SK-N-SH (cell line): ENCODE data around the gene PAN2. TPM values are rescaled to one million over a fixed set of nuclear protein-coding genes. Genes with fewer than 3 reads are reported as not detected.

Experiments used
- CTCF ChIA-PET: fragments of 300-600, 350-600 bp; formaldehyde crosslinking; extraction: SDS; loops from one replicate; lab custom pipeline; 2021; lab: Yijun Ruan, JAX
- POLR2A ChIA-PET: fragments of 350-600 bp; sonication (Branson Sonifier 250); formaldehyde crosslinking; extraction: SDS; loops from one replicate; lab custom pipeline; 2020; ENCODE audit warnings: antibody characterized with exemption, inconsistent platforms; lab: Yijun Ruan, JAX
- DNase-seq: peaks from one replicate; pipeline ENCODE4 v3.0.0; 2012
- H2AFZ ChIP-seq: fragments of 200-600 bp; sonication (generic); 2 replicates; pipeline ENCODE4 v1.8.1; 2016; ENCODE audit warnings: antibody characterized with exemption, mild to moderate bottlenecking, low read depth
- H3F3A ChIP-seq: fragments of 200-600 bp; sonication (generic); replicated peaks from 2 replicates; pipeline ENCODE3; 2016; ENCODE audit warnings: antibody characterized with exemption, mild to moderate bottlenecking; ENCODE audit not compliant: insufficient read depth
- H3K27ac ChIP-seq, 2 experiments: fragments of 200-500 bp in 1 of 2; fragments of 200-600 bp in 1 of 2; sonication (Bioruptor generic) in 1 of 2; sonication (generic), shearing (Covaris generic) in 1 of 2; 2 replicates each; pipeline versions ENCODE4 v1.5.1 to v1.6.1; 2014 to 2016; ENCODE audit warnings: low read depth in 2 of 2, inconsistent platforms in 1 of 2, low read length in 1 of 2, mild to moderate bottlenecking in 1 of 2, mixed read lengths in 1 of 2
- H3K27me3 ChIP-seq: fragments of 200-600 bp; sonication (generic), shearing (Covaris generic); 2 replicates; pipeline ENCODE4 v1.6.1; 2016; ENCODE audit warnings: mixed run types; ENCODE audit not compliant: insufficient read depth
- H3K36me3 ChIP-seq, 2 experiments: fragments of 200-500 bp in 1 of 2; fragments of 200-600 bp in 1 of 2; sonication (Bioruptor generic) in 1 of 2; sonication (generic) in 1 of 2; replicated peaks in 1 of 2; 2 replicates each; pipeline versions ENCODE3 to v1.5.1; 2014 to 2016; ENCODE audit warnings: low read length in 1 of 2, mild to moderate bottlenecking in 1 of 2; ENCODE audit not compliant: insufficient read depth in 2 of 2, control insufficient read depth in 1 of 2
- H3K4me1 ChIP-seq, 2 experiments: fragments of 200-500 bp in 1 of 2; fragments of 200-600 bp in 1 of 2; sonication (Bioruptor generic) in 1 of 2; sonication (generic), shearing (Covaris generic) in 1 of 2; 2 replicates each; pipeline versions ENCODE4 v1.5.1 to v1.6.1; 2014 to 2016; ENCODE audit warnings: low read depth in 1 of 2, low read length in 1 of 2, mixed run types in 1 of 2; ENCODE audit not compliant: insufficient read depth in 2 of 2, control insufficient read depth in 1 of 2
- H3K4me2 ChIP-seq: fragments of 200-600 bp; sonication (generic), shearing (Covaris generic); 2 replicates; pipeline ENCODE4 v1.6.1; 2017; ENCODE audit warnings: mixed run types
- H3K4me3 ChIP-seq, 2 experiments: fragments of 200-500 bp in 1 of 2; fragments of 200-600 bp in 1 of 2; sonication (Bioruptor generic) in 1 of 2; sonication (generic), shearing (Covaris generic) in 1 of 2; 2 replicates each; pipeline versions ENCODE4 v1.5.1 to v1.8.1; 2014 to 2016; ENCODE audit warnings: low read depth in 2 of 2, inconsistent platforms in 1 of 2, low read length in 1 of 2, mild to moderate bottlenecking in 1 of 2, mixed read lengths in 1 of 2, moderate library complexity in 1 of 2
- H3K79me2 ChIP-seq: fragments of 200-600 bp; sonication (generic); 2 replicates; pipeline ENCODE4 v1.8.1; 2017; ENCODE audit warnings: mild to moderate bottlenecking; ENCODE audit not compliant: insufficient read depth
- H3K9ac ChIP-seq: fragments of 200-600 bp; sonication (generic); 2 replicates; pipeline ENCODE4 v1.6.1; 2017; ENCODE audit warnings: mixed run types
- H3K9me2 ChIP-seq: fragments of 200-600 bp; sonication (generic); 2 replicates; pipeline ENCODE4 v1.6.1; 2017; ENCODE audit warnings: mixed run types
- H3K9me3 ChIP-seq: fragments of 200-600 bp; sonication (generic); 2 replicates; pipeline ENCODE4 v1.6.1; 2017; ENCODE audit warnings: mixed run types, mild to moderate bottlenecking, moderate library complexity
- H4K20me1 ChIP-seq: fragments of 200-600 bp; sonication (generic); 2 replicates; pipeline ENCODE4 v1.6.1; 2017; ENCODE audit warnings: mild to moderate bottlenecking, mixed run types; ENCODE audit not compliant: insufficient read depth
- EZH2phosphoT487 ChIP-seq: fragments of 200-600 bp; sonication (generic); IDR thresholded peaks from 2 replicates; pipeline ENCODE4 v1.6.1; 2017; ENCODE audit warnings: low read depth, mixed run types, mild to moderate bottlenecking, antibody characterized with exemption, moderate library complexity, borderline replicate concordance
- FOSL2 ChIP-seq: IDR thresholded peaks from 2 replicates; pipeline ENCODE4 v1.4.0; 2012; ENCODE audit warnings: low read depth, mild to moderate bottlenecking, moderate library complexity, borderline replicate concordance
- FOXM1 ChIP-seq: IDR thresholded peaks from 2 replicates; pipeline ENCODE4 v1.4.0; 2012; ENCODE audit warnings: low read depth, mild to moderate bottlenecking
- GABPA ChIP-seq: IDR thresholded peaks from 2 replicates; pipeline ENCODE4 v1.4.0; 2012; ENCODE audit warnings: low read depth, mild to moderate bottlenecking
- GATA2 ChIP-seq: sonication (generic); formaldehyde crosslinking; IDR thresholded peaks from 2 replicates; pipeline ENCODE4 v1.5.0; 2020; ENCODE audit warnings: mild to moderate bottlenecking, missing genetic modification reagents
- MXI1 ChIP-seq: IDR thresholded peaks from 2 replicates; pipeline ENCODE4 v1.6.1; 2012; ENCODE audit warnings: mild to moderate bottlenecking, low read depth, low read length, improper control_type of control experiment
- NRF1 ChIP-seq: IDR thresholded peaks from 2 replicates; pipeline ENCODE4 v1.6.1; 2012; ENCODE audit warnings: low read depth, mild to moderate bottlenecking, low read length
- POLR2AphosphoS5 ChIP-seq: IDR thresholded peaks from 2 replicates; pipeline ENCODE4 v1.6.1; 2012; ENCODE audit warnings: low read depth, low read length
- RAD21 ChIP-seq: IDR thresholded peaks from 2 replicates; pipeline ENCODE4 v1.6.1; 2012; ENCODE audit warnings: mild to moderate bottlenecking, low read length
- TAF1 ChIP-seq: IDR thresholded peaks from 2 replicates; pipeline ENCODE4 v1.6.1; 2012; ENCODE audit warnings: low read depth, mild to moderate bottlenecking, low read length, moderate library complexity, borderline replicate concordance
- ZBTB33 ChIP-seq: IDR thresholded peaks from 2 replicates; pipeline ENCODE4 v1.4.0; 2012; ENCODE audit warnings: low read depth, borderline replicate concordance
- WGBS: methylation state at CpG from one replicate; pipeline ENCODE4 v1.1.6; 2017; ENCODE audit warnings: low lambda C conversion rate; 5-methylcytosine and 5-hydroxymethylcytosine counted together
- polyA plus RNA-seq, 3 experiments: library from polyadenylated mRNA; depleted of rRNA; stranded (reverse); fragments of >200 nt; gene quantifications; 2 replicates each; pipeline ENCODE4 v1.2.3, GENCODE V29; 2012
- TF ChIP-seq, protein P1 (sequence below): IDR thresholded peaks from 2 replicates; pipeline ENCODE4 v1.6.1; 2012; ENCODE audit warnings: mild to moderate bottlenecking, low read depth, low read length, moderate library complexity
- TF ChIP-seq, protein P2 (sequence below): fragments of 150-350 bp; IDR thresholded peaks from 2 replicates; pipeline ENCODE4 v1.6.1; 2016; ENCODE audit warnings: mild to moderate bottlenecking, low read depth, low read length

Gene PAN2
- polyA plus RNA-seq, 1 of the 3 experiments (the other 2 are of a cell fraction), result 37.1 TPM

DNA sequence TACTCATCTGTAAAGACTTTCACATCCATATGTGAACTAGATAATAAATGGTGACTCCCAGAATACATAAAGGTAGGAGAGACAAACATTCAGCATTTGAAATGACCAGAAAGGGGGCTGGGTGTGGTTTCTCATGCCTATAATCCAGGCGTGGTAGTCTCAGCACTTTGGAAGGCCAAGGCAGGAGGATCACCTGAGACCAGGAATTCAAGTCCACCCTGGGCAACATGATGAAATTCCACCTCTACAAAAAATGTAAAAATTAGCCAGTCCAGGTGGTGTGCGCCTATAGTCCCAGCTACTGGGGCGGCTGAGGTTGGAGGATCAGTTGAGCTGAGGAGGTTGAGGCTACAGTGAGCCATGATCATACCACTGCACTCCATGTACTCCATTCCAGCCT lies 29.5 kb downstream of the PAN2 start:
- CTCF ChIA-PET, result interaction anchor here (0.8 kb wide), 1 partner anchor 160 kb away, joined by 3 read pairs; no protein-coding TSS in a partner anchor
- Histone ChIP-seq H3K36me3 (peaks cover 6 to 29% of the 10 kb centered on the region in 2 experiments), H3K4me3 (no peak overlapping the region)

More for the DNA sequence above, 29.5 kb downstream of the PAN2 start:
- H3K4me2 ChIP-seq, result no peak overlapping the region
- peaks cover 32% of the 10 kb centered on the region for H3F3A ChIP-seq
- H3K79me2 ChIP-seq, result peaks cover 25% of the 10 kb centered on the region
- H4K20me1 ChIP-seq, result no peaks in the 10 kb centered on the region
- no peak overlapping the region for H3K9ac ChIP-seq
- H3K27ac ChIP-seq, result no peak overlapping the region
- no peaks in the 10 kb centered on the region for H3K27me3 ChIP-seq
- H3K9me3 ChIP-seq, result no peaks in the 10 kb centered on the region
- H3K4me1 ChIP-seq, result peaks cover 7% of the 10 kb centered on the region in 2 experiments; a peak in 2 of 4 replicates
- TF ChIP-seq, protein P1, sequence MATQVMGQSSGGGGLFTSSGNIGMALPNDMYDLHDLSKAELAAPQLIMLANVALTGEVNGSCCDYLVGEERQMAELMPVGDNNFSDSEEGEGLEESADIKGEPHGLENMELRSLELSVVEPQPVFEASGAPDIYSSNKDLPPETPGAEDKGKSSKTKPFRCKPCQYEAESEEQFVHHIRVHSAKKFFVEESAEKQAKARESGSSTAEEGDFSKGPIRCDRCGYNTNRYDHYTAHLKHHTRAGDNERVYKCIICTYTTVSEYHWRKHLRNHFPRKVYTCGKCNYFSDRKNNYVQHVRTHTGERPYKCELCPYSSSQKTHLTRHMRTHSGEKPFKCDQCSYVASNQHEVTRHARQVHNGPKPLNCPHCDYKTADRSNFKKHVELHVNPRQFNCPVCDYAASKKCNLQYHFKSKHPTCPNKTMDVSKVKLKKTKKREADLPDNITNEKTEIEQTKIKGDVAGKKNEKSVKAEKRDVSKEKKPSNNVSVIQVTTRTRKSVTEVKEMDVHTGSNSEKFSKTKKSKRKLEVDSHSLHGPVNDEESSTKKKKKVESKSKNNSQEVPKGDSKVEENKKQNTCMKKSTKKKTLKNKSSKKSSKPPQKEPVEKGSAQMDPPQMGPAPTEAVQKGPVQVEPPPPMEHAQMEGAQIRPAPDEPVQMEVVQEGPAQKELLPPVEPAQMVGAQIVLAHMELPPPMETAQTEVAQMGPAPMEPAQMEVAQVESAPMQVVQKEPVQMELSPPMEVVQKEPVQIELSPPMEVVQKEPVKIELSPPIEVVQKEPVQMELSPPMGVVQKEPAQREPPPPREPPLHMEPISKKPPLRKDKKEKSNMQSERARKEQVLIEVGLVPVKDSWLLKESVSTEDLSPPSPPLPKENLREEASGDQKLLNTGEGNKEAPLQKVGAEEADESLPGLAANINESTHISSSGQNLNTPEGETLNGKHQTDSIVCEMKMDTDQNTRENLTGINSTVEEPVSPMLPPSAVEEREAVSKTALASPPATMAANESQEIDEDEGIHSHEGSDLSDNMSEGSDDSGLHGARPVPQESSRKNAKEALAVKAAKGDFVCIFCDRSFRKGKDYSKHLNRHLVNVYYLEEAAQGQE, result no peak
- TF ChIP-seq GATA2 (CRISPR knock-in tag), result no peak
- no peak for TF ChIP-seq ZBTB33
- no peak for TF ChIP-seq MXI1
- TF ChIP-seq TAF1, result no peak
- TF ChIP-seq, protein P2, sequence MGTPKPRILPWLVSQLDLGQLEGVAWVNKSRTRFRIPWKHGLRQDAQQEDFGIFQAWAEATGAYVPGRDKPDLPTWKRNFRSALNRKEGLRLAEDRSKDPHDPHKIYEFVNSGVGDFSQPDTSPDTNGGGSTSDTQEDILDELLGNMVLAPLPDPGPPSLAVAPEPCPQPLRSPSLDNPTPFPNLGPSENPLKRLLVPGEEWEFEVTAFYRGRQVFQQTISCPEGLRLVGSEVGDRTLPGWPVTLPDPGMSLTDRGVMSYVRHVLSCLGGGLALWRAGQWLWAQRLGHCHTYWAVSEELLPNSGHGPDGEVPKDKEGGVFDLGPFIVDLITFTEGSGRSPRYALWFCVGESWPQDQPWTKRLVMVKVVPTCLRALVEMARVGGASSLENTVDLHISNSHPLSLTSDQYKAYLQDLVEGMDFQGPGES, result no peak
- TF ChIP-seq RAD21, result no peak
- no peak for TF ChIP-seq EZH2phosphoT487
- TF ChIP-seq FOSL2, result no peak
- TF ChIP-seq FOXM1, result no peak
- no peak for TF ChIP-seq POLR2AphosphoS5
- no peak for TF ChIP-seq GABPA
- TF ChIP-seq NRF1, result no peak
- H3K9me2 ChIP-seq, result no peaks in the 10 kb centered on the region
- POLR2A ChIA-PET, result no interaction called here
- 94% methylated on average over 2 of the region's 3 CpGs for WGBS
- no peak overlapping the region for H2AFZ ChIP-seq
- DNase-seq, result no peak
